HepG2 (cell line): Measurements from ENCODE around the gene MCRIP2. TPM values are rescaled to one million over a fixed set of nuclear protein-coding genes. Genes with fewer than 3 reads are reported as not detected.

Experiments used
- ZNF83 ChIP-seq: sonication (generic); formaldehyde crosslinking; IDR thresholded peaks from 2 replicates; pipeline ENCODE4 v1.4.0; 2020; ENCODE audit warnings: missing genetic modification reagents, mild to moderate bottlenecking, borderline replicate concordance
- polyA plus RNA-seq, 8 experiments: library from polyadenylated mRNA; depleted of rRNA in 3 of 8; stranded (reverse) in 7 of 8; unstranded in 1 of 8; fragments of >200 nt; fragmentation: Illumina TruSeq in 4 of 8; extraction: Trizol in 4 of 8; gene quantifications; 2 replicates each; pipeline versions ENCODE4 v1.2.1 to v1.2.3, GENCODE V29; 2011 to 2016; ENCODE audit warnings: low read depth in 4 of 8, missing spikeins in 1 of 8, mixed read lengths in 1 of 8; ENCODE audit not compliant: insufficient read depth in 1 of 8
- total RNA-seq, 5 experiments: library from RNA; depleted of rRNA; stranded (reverse); fragments of >200 nt; fragmentation: Illumina TruSeq; extraction: Trizol; gene quantifications; 2 replicates each; pipeline ENCODE4 v1.2.3, GENCODE V29; 2016; ENCODE audit warnings: low read depth in 1 of 5
- TF ChIP-seq, protein P1 (sequence below), 2 experiments: fragments of 450-650 bp in 1 of 2; sonication (generic) in 1 of 2; formaldehyde crosslinking in 1 of 2; IDR thresholded peaks; 2 replicates each; pipeline versions ENCODE4 v1.6.1 to v1.8.0; 2016 to 2022; ENCODE audit warnings: antibody characterized with exemption in 1 of 2, mild to moderate bottlenecking in 1 of 2, missing genetic modification reagents in 1 of 2
- TF ChIP-seq, protein P2 (sequence below): sonication (generic); formaldehyde crosslinking; IDR thresholded peaks from 2 replicates; pipeline ENCODE4 v1.5.0; 2020; ENCODE audit warnings: mild to moderate bottlenecking, missing genetic modification reagents
- TF ChIP-seq, protein P3 (sequence below): sonication (generic); formaldehyde crosslinking; IDR thresholded peaks from 2 replicates; pipeline ENCODE4 v1.9.0; 2022; ENCODE audit warnings: missing genetic modification reagents, mild to moderate bottlenecking, borderline replicate concordance
- TF ChIP-seq, protein P4 (sequence below): sonication (generic); formaldehyde crosslinking; IDR thresholded peaks from 2 replicates; pipeline ENCODE4 v1.4.0; 2020; ENCODE audit warnings: mild to moderate bottlenecking, missing genetic modification reagents

MCRIP2 gene
- total and polyA plus RNA-seq, 2 of the 13 experiments (the other 11 are each of a cell fraction or from before 2014, with no cell fraction given) = 39.6 to 76.7 TPM

DNA sequence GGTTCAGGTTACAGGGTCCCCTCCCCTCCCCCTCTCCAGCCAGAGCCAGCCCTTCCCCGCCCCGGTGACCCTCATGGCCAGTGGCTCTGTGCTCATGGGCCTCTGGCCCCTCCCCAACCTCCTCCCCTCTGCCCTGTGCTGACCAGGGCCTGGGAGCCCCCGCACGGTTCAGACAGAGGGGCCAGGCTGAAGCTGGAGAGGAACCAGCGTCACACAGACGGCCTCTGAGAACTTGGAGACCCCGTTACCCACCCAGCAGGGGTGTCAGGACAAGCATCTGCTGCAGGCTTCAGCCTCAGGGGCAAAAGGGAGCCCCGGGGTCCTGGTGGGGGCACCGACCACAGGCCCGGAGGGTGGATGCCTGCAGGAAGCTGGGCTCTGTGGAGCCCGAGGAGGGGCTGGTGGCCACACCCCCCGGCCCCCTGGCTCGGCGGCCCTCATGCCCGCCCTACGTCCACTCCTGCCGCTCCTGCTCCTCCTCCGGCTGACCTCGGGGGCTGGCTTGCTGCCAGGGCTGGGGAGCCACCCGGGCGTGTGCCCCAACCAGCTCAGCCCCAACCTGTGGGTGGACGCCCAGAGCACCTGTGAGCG, 10.7 kb upstream of the MCRIP2 start, which contains the start of gene WFIKKN1 (continued):
- TF ChIP-seq, protein P1, sequence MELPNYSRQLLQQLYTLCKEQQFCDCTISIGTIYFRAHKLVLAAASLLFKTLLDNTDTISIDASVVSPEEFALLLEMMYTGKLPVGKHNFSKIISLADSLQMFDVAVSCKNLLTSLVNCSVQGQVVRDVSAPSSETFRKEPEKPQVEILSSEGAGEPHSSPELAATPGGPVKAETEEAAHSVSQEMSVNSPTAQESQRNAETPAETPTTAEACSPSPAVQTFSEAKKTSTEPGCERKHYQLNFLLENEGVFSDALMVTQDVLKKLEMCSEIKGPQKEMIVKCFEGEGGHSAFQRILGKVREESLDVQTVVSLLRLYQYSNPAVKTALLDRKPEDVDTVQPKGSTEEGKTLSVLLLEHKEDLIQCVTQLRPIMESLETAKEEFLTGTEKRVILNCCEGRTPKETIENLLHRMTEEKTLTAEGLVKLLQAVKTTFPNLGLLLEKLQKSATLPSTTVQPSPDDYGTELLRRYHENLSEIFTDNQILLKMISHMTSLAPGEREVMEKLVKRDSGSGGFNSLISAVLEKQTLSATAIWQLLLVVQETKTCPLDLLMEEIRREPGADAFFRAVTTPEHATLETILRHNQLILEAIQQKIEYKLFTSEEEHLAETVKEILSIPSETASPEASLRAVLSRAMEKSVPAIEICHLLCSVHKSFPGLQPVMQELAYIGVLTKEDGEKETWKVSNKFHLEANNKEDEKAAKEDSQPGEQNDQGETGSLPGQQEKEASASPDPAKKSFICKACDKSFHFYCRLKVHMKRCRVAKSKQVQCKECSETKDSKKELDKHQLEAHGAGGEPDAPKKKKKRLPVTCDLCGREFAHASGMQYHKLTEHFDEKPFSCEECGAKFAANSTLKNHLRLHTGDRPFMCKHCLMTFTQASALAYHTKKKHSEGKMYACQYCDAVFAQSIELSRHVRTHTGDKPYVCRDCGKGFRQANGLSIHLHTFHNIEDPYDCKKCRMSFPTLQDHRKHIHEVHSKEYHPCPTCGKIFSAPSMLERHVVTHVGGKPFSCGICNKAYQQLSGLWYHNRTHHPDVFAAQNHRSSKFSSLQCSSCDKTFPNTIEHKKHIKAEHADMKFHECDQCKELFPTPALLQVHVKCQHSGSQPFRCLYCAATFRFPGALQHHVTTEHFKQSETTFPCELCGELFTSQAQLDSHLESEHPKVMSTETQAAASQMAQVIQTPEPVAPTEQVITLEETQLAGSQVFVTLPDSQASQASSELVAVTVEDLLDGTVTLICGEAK (IDR thresholded peaks at IDR 0.05) = no peak
- TF ChIP-seq, protein P1 (CRISPR knock-in tag; IDR thresholded peaks at IDR 0.05) = 0 out of 2 replicates have a peak, but pooled peaks have one; percentile 19
- TF ChIP-seq, protein P2, sequence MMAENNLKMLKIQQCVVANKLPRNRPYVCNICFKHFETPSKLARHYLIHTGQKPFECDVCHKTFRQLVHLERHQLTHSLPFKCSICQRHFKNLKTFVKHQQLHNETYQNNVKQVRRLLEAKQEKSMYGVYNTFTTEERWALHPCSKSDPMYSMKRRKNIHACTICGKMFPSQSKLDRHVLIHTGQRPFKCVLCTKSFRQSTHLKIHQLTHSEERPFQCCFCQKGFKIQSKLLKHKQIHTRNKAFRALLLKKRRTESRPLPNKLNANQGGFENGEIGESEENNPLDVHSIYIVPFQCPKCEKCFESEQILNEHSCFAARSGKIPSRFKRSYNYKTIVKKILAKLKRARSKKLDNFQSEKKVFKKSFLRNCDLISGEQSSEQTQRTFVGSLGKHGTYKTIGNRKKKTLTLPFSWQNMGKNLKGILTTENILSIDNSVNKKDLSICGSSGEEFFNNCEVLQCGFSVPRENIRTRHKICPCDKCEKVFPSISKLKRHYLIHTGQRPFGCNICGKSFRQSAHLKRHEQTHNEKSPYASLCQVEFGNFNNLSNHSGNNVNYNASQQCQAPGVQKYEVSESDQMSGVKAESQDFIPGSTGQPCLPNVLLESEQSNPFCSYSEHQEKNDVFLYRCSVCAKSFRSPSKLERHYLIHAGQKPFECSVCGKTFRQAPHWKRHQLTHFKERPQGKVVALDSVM = peak; percentile 18; the same call in 1 of the 2 replicates
- TF ChIP-seq, protein P3, sequence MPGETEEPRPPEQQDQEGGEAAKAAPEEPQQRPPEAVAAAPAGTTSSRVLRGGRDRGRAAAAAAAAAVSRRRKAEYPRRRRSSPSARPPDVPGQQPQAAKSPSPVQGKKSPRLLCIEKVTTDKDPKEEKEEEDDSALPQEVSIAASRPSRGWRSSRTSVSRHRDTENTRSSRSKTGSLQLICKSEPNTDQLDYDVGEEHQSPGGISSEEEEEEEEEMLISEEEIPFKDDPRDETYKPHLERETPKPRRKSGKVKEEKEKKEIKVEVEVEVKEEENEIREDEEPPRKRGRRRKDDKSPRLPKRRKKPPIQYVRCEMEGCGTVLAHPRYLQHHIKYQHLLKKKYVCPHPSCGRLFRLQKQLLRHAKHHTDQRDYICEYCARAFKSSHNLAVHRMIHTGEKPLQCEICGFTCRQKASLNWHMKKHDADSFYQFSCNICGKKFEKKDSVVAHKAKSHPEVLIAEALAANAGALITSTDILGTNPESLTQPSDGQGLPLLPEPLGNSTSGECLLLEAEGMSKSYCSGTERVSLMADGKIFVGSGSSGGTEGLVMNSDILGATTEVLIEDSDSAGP = peak; percentile 82; the same call in 1 of the 2 replicates
- TF ChIP-seq ZNF83 = no peak
- TF ChIP-seq, protein P4, sequence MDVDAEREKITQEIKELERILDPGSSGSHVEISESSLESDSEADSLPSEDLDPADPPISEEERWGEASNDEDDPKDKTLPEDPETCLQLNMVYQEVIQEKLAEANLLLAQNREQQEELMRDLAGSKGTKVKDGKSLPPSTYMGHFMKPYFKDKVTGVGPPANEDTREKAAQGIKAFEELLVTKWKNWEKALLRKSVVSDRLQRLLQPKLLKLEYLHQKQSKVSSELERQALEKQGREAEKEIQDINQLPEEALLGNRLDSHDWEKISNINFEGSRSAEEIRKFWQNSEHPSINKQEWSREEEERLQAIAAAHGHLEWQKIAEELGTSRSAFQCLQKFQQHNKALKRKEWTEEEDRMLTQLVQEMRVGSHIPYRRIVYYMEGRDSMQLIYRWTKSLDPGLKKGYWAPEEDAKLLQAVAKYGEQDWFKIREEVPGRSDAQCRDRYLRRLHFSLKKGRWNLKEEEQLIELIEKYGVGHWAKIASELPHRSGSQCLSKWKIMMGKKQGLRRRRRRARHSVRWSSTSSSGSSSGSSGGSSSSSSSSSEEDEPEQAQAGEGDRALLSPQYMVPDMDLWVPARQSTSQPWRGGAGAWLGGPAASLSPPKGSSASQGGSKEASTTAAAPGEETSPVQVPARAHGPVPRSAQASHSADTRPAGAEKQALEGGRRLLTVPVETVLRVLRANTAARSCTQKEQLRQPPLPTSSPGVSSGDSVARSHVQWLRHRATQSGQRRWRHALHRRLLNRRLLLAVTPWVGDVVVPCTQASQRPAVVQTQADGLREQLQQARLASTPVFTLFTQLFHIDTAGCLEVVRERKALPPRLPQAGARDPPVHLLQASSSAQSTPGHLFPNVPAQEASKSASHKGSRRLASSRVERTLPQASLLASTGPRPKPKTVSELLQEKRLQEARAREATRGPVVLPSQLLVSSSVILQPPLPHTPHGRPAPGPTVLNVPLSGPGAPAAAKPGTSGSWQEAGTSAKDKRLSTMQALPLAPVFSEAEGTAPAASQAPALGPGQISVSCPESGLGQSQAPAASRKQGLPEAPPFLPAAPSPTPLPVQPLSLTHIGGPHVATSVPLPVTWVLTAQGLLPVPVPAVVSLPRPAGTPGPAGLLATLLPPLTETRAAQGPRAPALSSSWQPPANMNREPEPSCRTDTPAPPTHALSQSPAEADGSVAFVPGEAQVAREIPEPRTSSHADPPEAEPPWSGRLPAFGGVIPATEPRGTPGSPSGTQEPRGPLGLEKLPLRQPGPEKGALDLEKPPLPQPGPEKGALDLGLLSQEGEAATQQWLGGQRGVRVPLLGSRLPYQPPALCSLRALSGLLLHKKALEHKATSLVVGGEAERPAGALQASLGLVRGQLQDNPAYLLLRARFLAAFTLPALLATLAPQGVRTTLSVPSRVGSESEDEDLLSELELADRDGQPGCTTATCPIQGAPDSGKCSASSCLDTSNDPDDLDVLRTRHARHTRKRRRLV (CRISPR knock-in tag) = 0 out of 2 replicates have a peak, but pooled peaks have one; percentile 54
